Measurements from ENCODE around the gene ADCY1. TPM values are rescaled to one million over a fixed set of nuclear protein-coding genes. Genes with fewer than 3 reads are reported as not detected.

ADCY1 gene
- total RNA-seq, 2 experiments from 2014 or later, result 0.99 to 1.5 TPM

- Mint-ChIP-seq H3K4me1 (no peaks in the 10 kb centered on the region), H3K27ac (no peak overlapping the region), H3K27me3 (peaks cover 9% of the 10 kb centered on the region), H3K9me3 (no peaks in the 10 kb centered on the region), H3K36me3 (ENCODE audit: low read depth) (no peaks in the 10 kb centered on the region), H3K4me3 (no peak overlapping the region)
- POLR2A ChIA-PET, result no interaction called here
- no peak for DNase-seq
- CTCF ChIA-PET, result no interaction called here
Observed at GRCh38 chr7:45701701-45702510, 127.7 kb downstream of the ADCY1 start.

GRCh38 chr7:45702751-45703150 is 128.6 kb downstream of the ADCY1 start:
- no peaks in the 10 kb centered on the region for H3K36me3 Mint-ChIP-seq (ENCODE audit: low read depth)
- ChIA-PET CTCF (no interaction called here), POLR2A (no interaction called here)
- H3K27ac Mint-ChIP-seq, result no peak overlapping the region
- H3K9me3 Mint-ChIP-seq, result no peaks in the 10 kb centered on the region
- peaks cover 9% of the 10 kb centered on the region for H3K27me3 Mint-ChIP-seq
- no peak overlapping the region for H3K4me3 Mint-ChIP-seq
- H3K4me1 Mint-ChIP-seq, result no peaks in the 10 kb centered on the region
- no peak for DNase-seq

GRCh38 chr7:45703373-45703821 is 129.2 kb downstream of the ADCY1 start:
- peaks cover 9% of the 10 kb centered on the region for H3K27me3 Mint-ChIP-seq
- no peaks in the 10 kb centered on the region for H3K4me1 Mint-ChIP-seq
- no peaks in the 10 kb centered on the region for H3K9me3 Mint-ChIP-seq
- H3K36me3 Mint-ChIP-seq (ENCODE audit: low read depth), result no peaks in the 10 kb centered on the region
- no peak for DNase-seq
- ChIA-PET CTCF (no interaction called here), POLR2A (no interaction called here)
- no peak overlapping the region for H3K27ac Mint-ChIP-seq
- H3K4me3 Mint-ChIP-seq, result no peak overlapping the region

- Mint-ChIP-seq H3K27ac (no peak overlapping the region), H3K4me3 (no peak overlapping the region), H3K4me1 (no peaks in the 10 kb centered on the region), H3K27me3 (peaks cover 9% of the 10 kb centered on the region), H3K36me3 (ENCODE audit: low read depth) (no peaks in the 10 kb centered on the region), H3K9me3 (no peaks in the 10 kb centered on the region)
- DNase-seq, result no peak
- ChIA-PET CTCF (no interaction called here), POLR2A (interaction anchor here (0.6 kb wide), 1 partner anchor 41 kb away, joined by 5 read pairs; no protein-coding TSS in a partner anchor)
Observed at GRCh38 chr7:45703911-45704682, 129.9 kb downstream of the ADCY1 start.

- no peaks in the 10 kb centered on the region for H3K4me1 Mint-ChIP-seq
- CTCF ChIA-PET, result no interaction called here
- DNase-seq, result no peak
- H3K4me3 Mint-ChIP-seq, result no peak overlapping the region
- no peaks in the 10 kb centered on the region for H3K36me3 Mint-ChIP-seq (ENCODE audit: low read depth)
- no peaks in the 10 kb centered on the region for H3K9me3 Mint-ChIP-seq
- POLR2A ChIA-PET, result interaction anchor here (0.6 kb wide), 1 partner anchor 41 kb away, joined by 5 read pairs; no protein-coding TSS in a partner anchor
- peaks cover 9% of the 10 kb centered on the region for H3K27me3 Mint-ChIP-seq
- no peak overlapping the region for H3K27ac Mint-ChIP-seq
Observed at GRCh38 chr7:45704683-45705016, 130.5 kb downstream of the ADCY1 start.

- Mint-ChIP-seq H3K4me3 (no peak overlapping the region), H3K4me1 (no peaks in the 10 kb centered on the region), H3K27me3 (peaks cover 9% of the 10 kb centered on the region), H3K36me3 (ENCODE audit: low read depth) (no peaks in the 10 kb centered on the region), H3K27ac (no peak overlapping the region), H3K9me3 (no peaks in the 10 kb centered on the region)
- no peak for DNase-seq
- ChIA-PET POLR2A (no interaction called here), CTCF (no interaction called here)
Observed at GRCh38 chr7:45708046-45708950, 134.1 kb downstream of the ADCY1 start.

GRCh38 chr7:45709168-45710042 is 135.2 kb downstream of the ADCY1 start:
- no peak for DNase-seq
- no peak overlapping the region for H3K4me3 Mint-ChIP-seq
- CTCF ChIA-PET, result no interaction called here
- no peaks in the 10 kb centered on the region for H3K36me3 Mint-ChIP-seq (ENCODE audit: low read depth)
- POLR2A ChIA-PET, result no interaction called here
- H3K27ac Mint-ChIP-seq, result no peak overlapping the region
- H3K9me3 Mint-ChIP-seq, result no peaks in the 10 kb centered on the region
- H3K4me1 Mint-ChIP-seq, result no peaks in the 10 kb centered on the region
- peaks cover 9% of the 10 kb centered on the region for H3K27me3 Mint-ChIP-seq

- H3K36me3 Mint-ChIP-seq (ENCODE audit: low read depth), result no peaks in the 10 kb centered on the region
- peaks cover 9% of the 10 kb centered on the region for H3K27me3 Mint-ChIP-seq
- DNase-seq, result no peak
- CTCF ChIA-PET, result no interaction called here
- no peaks in the 10 kb centered on the region for H3K4me1 Mint-ChIP-seq
- no peaks in the 10 kb centered on the region for H3K9me3 Mint-ChIP-seq
- H3K27ac Mint-ChIP-seq, result no peak overlapping the region
- POLR2A ChIA-PET, result no interaction called here
- no peak overlapping the region for H3K4me3 Mint-ChIP-seq
Observed at GRCh38 chr7:45710271-45711160, 136.3 kb downstream of the ADCY1 start.

GRCh38 chr7:45711161-45711490 is 137.0 kb downstream of the ADCY1 start:
- H3K9me3 Mint-ChIP-seq, result no peaks in the 10 kb centered on the region
- no peak for DNase-seq
- H3K4me3 Mint-ChIP-seq, result no peak overlapping the region
- no peaks in the 10 kb centered on the region for H3K36me3 Mint-ChIP-seq (ENCODE audit: low read depth)
- ChIA-PET CTCF (no interaction called here), POLR2A (no interaction called here)
- H3K27me3 Mint-ChIP-seq, result peaks cover 4% of the 10 kb centered on the region
- no peak overlapping the region for H3K27ac Mint-ChIP-seq
- no peaks in the 10 kb centered on the region for H3K4me1 Mint-ChIP-seq

- no peaks in the 10 kb centered on the region for H3K27me3 Mint-ChIP-seq
- CTCF ChIA-PET, result no interaction called here
- no peaks in the 10 kb centered on the region for H3K4me1 Mint-ChIP-seq
- H3K36me3 Mint-ChIP-seq (ENCODE audit: low read depth), result no peaks in the 10 kb centered on the region
- no peak overlapping the region for H3K27ac Mint-ChIP-seq
- no peak for DNase-seq
- H3K9me3 Mint-ChIP-seq, result no peaks in the 10 kb centered on the region
- no peak overlapping the region for H3K4me3 Mint-ChIP-seq
- POLR2A ChIA-PET, result no interaction called here
Observed at GRCh38 chr7:45712057-45712689, 138.0 kb downstream of the ADCY1 start.

- ChIA-PET CTCF (no interaction called here), POLR2A (no interaction called here)
- Mint-ChIP-seq H3K36me3 (ENCODE audit: low read depth) (no peaks in the 10 kb centered on the region), H3K27ac (no peak overlapping the region), H3K4me1 (no peaks in the 10 kb centered on the region), H3K4me3 (no peak overlapping the region), H3K9me3 (no peaks in the 10 kb centered on the region), H3K27me3 (no peaks in the 10 kb centered on the region)
- DNase-seq, result no peak
Observed at GRCh38 chr7:45712872-45713668, 138.9 kb downstream of the ADCY1 start.
